GM06990 (cell line): ENCODE data around the gene KSR2.

Experiments
- DNase-seq: peaks from one replicate; pipeline ENCODE4 v3.0.0-alpha.2; 2011; ENCODE audit not compliant: insufficient read length; ENCODE audit errors: extremely low read depth
- H3K27me3 ChIP-seq: replicated peaks from 2 replicates; pipeline ENCODE4 v1.6.0; 2011; ENCODE audit warnings: low read length; ENCODE audit not compliant: control insufficient read depth, insufficient read depth
- H3K36me3 ChIP-seq: 2 replicates; pipeline ENCODE4 v1.5.1; 2011; ENCODE audit warnings: low read length; ENCODE audit not compliant: control insufficient read depth, insufficient read depth
- H3K4me3 ChIP-seq: replicated peaks from 2 replicates; pipeline ENCODE4 v1.5.1; 2011; ENCODE audit warnings: low read depth, mild to moderate bottlenecking, control low read depth, low read length
- CTCF ChIP-seq: IDR thresholded peaks from 2 replicates; pipeline ENCODE4 v1.5.1; 2011; ENCODE audit warnings: low read length, control low read depth, mild to moderate bottlenecking, inconsistent platforms; ENCODE audit not compliant: insufficient read depth, poor library complexity, severe bottlenecking

KSR2 gene

GRCh38 chr12:117457189-117457588 lies 511.6 kb downstream of the KSR2 start:
- no peak for DNase-seq
- Histone ChIP-seq H3K36me3 (no peaks in the 10 kb centered on the region), H3K27me3 (no peaks in the 10 kb centered on the region), H3K4me3 (no peak overlapping the region)
- no peak for TF ChIP-seq CTCF

- TF ChIP-seq CTCF, result no peak
- H3K4me3 ChIP-seq, result no peak overlapping the region
- no peaks in the 10 kb centered on the region for H3K27me3 ChIP-seq
- H3K36me3 ChIP-seq, result no peaks in the 10 kb centered on the region
- no peak for DNase-seq
Observed at GRCh38 chr12:117456076-117456475, 512.7 kb downstream of the KSR2 start.

GRCh38 chr12:117453961-117454360 lies 514.8 kb downstream of the KSR2 start:
- Histone ChIP-seq H3K4me3 (no peak overlapping the region), H3K27me3 (no peaks in the 10 kb centered on the region), H3K36me3 (no peaks in the 10 kb centered on the region)
- TF ChIP-seq CTCF, result no peak
- no peak for DNase-seq

GRCh38 chr12:117452112-117452511 lies 516.7 kb downstream of the KSR2 start:
- DNase-seq, result no peak
- H3K27me3 ChIP-seq, result no peaks in the 10 kb centered on the region
- TF ChIP-seq CTCF, result no peak
- no peaks in the 10 kb centered on the region for H3K36me3 ChIP-seq
- H3K4me3 ChIP-seq, result no peak overlapping the region

GRCh38 chr12:117450209-117450608 lies 518.6 kb downstream of the KSR2 start:
- Histone ChIP-seq H3K27me3 (no peaks in the 10 kb centered on the region), H3K36me3 (no peaks in the 10 kb centered on the region), H3K4me3 (no peak overlapping the region)
- no peak for DNase-seq
- TF ChIP-seq CTCF, result no peak

- H3K27me3 ChIP-seq, result no peaks in the 10 kb centered on the region
- no peaks in the 10 kb centered on the region for H3K36me3 ChIP-seq
- TF ChIP-seq CTCF, result no peak
- DNase-seq, result no peak
- no peak overlapping the region for H3K4me3 ChIP-seq
Observed at GRCh38 chr12:117447665-117448366, 521.0 kb downstream of the KSR2 start.
